RWPE2 (cell line): ENCODE results near the gene HYPK.

Source experiments
- ATAC-seq: fragments of 200-7000 bp; cut with Tn5 transposase; 3 replicates; pipeline ENCODE4 v1.9.1; 2021; ENCODE audit warnings: low read depth
- DNase-seq: peaks from one replicate; pipeline ENCODE4 v3.0.0-alpha.2; 2020; ENCODE audit warnings: low spot score
- H3K27ac ChIP-seq: fragments of 450-650 bp; 2 replicates; pipeline ENCODE4 v1.5.1; 2017; ENCODE audit warnings: mild to moderate bottlenecking; ENCODE audit not compliant: poor library complexity, severe bottlenecking
- H3K27me3 ChIP-seq: fragments of 250-450 bp; sonication (Bioruptor Pico); 2 replicates; pipeline ENCODE4 v1.5.1; 2021; ENCODE audit warnings: mild to moderate bottlenecking, moderate library complexity; ENCODE audit not compliant: insufficient read depth, poor library complexity, severe bottlenecking
- H3K36me3 ChIP-seq: fragments of 250-450 bp; sonication (Bioruptor Pico); 2 replicates; pipeline ENCODE4 v1.5.1; 2020; ENCODE audit warnings: low read depth, mild to moderate bottlenecking, moderate library complexity
- H3K4me1 ChIP-seq: fragments of 250-450 bp; sonication (Bioruptor Pico); 2 replicates; pipeline ENCODE4 v1.5.1; 2021; ENCODE audit warnings: mild to moderate bottlenecking, moderate library complexity; ENCODE audit not compliant: insufficient read depth, poor library complexity, severe bottlenecking
- H3K4me3 ChIP-seq: fragments of 250-450 bp; sonication (Bioruptor Pico); 2 replicates; pipeline ENCODE4 v1.5.1; 2021; ENCODE audit warnings: mild to moderate bottlenecking, moderate library complexity; ENCODE audit not compliant: severe bottlenecking
- H3K9me3 ChIP-seq: fragments of 250-450 bp; sonication (Bioruptor Pico); 2 replicates; pipeline ENCODE4 v1.5.1; 2021; ENCODE audit warnings: mild to moderate bottlenecking, moderate library complexity; ENCODE audit not compliant: severe bottlenecking
- TF ChIP-seq, protein P1 (sequence below): fragments of 450-650 bp; IDR thresholded peaks from one replicate; pipeline ENCODE4 v1.5.1; 2017; ENCODE audit warnings: mild to moderate bottlenecking, moderate library complexity; ENCODE audit not compliant: poor library complexity, severe bottlenecking

Gene HYPK, protein sequence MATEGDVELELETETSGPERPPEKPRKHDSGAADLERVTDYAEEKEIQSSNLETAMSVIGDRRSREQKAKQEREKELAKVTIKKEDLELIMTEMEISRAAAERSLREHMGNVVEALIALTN

DNA sequence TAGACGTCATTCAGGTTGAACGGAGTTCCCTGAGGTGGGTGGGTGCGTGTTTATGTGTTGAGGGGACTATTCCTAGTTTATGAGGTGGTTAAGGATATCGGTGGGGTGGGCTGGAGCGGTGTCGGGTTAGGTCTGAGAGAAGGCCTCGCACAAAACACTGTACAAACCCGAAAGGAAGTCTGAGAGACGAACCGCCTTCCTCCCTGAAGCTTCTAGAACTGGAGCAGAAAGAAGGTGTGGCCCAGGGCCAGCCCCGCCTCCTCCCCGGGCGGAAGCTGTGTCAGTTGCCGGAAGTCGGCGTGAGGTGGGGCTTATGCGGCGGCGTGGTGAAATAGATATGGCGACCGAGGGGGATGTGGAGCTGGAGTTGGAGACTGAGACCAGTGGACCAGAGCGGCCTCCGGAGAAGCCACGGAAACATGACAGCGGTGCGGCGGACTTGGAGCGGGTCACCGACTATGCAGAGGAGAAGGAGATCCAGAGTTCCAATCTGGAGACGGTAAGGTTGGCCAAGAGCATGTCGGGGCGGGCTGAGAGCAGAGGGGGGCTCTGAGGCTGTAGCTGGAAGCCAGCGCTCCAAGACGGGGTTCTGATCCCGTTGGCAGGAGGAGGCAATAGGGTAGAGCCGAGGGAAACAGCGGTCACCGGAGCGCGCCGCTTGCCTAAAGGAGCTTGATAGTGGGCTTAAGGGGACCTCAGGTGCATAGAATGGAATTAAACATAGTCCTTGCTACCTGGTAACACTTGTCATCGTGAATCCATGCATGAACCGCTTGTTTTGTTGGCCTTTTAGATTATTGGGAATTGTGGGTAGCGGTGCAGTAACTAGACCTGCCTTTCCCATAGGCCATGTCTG lies at the start of gene HYPK:
HYPK (plus strand) TSS at position 314 of the 856 bp plus-strand sequence; CDS start at position 338, 24 bp downstream.
- DNase-seq (peak; percentile 96), ATAC-seq (peak; percentile 85)
- H3K27me3 ChIP-seq, result no peaks in the 10 kb centered on the region
- H3K9me3 ChIP-seq, result no peaks in the 10 kb centered on the region
- peak within 1 kb of the TSS; percentile 63 for H3K27ac ChIP-seq
- peaks cover 12% of the 10 kb centered on the region for H3K4me1 ChIP-seq
- TF ChIP-seq, protein P1, sequence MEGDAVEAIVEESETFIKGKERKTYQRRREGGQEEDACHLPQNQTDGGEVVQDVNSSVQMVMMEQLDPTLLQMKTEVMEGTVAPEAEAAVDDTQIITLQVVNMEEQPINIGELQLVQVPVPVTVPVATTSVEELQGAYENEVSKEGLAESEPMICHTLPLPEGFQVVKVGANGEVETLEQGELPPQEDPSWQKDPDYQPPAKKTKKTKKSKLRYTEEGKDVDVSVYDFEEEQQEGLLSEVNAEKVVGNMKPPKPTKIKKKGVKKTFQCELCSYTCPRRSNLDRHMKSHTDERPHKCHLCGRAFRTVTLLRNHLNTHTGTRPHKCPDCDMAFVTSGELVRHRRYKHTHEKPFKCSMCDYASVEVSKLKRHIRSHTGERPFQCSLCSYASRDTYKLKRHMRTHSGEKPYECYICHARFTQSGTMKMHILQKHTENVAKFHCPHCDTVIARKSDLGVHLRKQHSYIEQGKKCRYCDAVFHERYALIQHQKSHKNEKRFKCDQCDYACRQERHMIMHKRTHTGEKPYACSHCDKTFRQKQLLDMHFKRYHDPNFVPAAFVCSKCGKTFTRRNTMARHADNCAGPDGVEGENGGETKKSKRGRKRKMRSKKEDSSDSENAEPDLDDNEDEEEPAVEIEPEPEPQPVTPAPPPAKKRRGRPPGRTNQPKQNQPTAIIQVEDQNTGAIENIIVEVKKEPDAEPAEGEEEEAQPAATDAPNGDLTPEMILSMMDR, result no peak
- H3K36me3 ChIP-seq, result peaks cover 78% of the 10 kb centered on the region
- H3K4me3 ChIP-seq, result peak within 1 kb of the TSS; percentile 91

DNA sequence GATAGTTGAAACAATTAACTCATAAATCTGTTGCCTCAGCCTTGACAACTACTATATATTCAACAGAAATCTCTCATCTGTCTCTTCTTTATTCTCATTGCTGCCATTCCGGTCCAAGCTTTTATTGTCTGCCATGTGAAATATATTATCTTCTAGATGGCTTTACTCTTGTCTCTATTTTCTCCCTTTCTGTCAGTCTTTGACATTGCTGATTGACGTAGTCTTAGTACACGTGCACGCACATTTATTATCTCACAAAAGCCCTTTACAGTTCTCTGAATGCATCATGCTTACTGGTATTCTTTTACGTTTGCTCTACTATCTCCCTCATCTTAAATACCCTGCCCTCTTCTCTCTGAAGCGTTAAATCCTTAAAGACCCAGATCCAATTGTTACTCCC lies 48.5 kb upstream of the HYPK start:
- H3K27me3 ChIP-seq, result no peaks in the 10 kb centered on the region
- peaks cover 100% of the 10 kb centered on the region for H3K36me3 ChIP-seq
- TF ChIP-seq, protein P1, result no peak
- H3K9me3 ChIP-seq, result no peaks in the 10 kb centered on the region
- ATAC-seq (no peak), DNase-seq (no peak)
- peaks cover 29% of the 10 kb centered on the region for H3K4me1 ChIP-seq
- no peak overlapping the region for H3K4me3 ChIP-seq
- H3K27ac ChIP-seq, result no peak overlapping the region

DNA sequence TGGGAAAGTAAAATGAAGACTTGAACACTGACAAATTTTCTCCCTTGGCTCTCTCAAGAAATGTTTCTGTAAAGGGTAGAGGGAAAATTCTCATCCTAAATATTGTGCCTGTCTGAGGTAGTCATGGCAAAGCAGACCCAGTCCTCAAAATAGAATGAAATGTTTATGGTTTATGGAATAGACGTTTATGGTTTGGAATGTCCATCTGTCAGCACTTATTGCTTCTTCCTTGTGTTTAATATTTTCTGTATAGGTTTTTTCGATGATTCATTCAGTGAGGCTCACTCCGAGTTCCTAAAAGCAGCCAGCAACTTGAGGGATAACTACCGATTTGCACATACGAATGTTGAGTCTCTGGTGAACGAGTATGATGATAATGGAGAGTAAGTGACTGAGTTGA lies 37.6 kb upstream of the HYPK start:
- H3K36me3 ChIP-seq, result peaks cover 100% of the 10 kb centered on the region
- no peaks in the 10 kb centered on the region for H3K27me3 ChIP-seq
- DNase-seq (no peak), ATAC-seq (no peak)
- no peak overlapping the region for H3K4me3 ChIP-seq
- TF ChIP-seq, protein P1, result no peak
- no peaks in the 10 kb centered on the region for H3K9me3 ChIP-seq
- no peak overlapping the region for H3K27ac ChIP-seq
- no peaks in the 10 kb centered on the region for H3K4me1 ChIP-seq

DNA sequence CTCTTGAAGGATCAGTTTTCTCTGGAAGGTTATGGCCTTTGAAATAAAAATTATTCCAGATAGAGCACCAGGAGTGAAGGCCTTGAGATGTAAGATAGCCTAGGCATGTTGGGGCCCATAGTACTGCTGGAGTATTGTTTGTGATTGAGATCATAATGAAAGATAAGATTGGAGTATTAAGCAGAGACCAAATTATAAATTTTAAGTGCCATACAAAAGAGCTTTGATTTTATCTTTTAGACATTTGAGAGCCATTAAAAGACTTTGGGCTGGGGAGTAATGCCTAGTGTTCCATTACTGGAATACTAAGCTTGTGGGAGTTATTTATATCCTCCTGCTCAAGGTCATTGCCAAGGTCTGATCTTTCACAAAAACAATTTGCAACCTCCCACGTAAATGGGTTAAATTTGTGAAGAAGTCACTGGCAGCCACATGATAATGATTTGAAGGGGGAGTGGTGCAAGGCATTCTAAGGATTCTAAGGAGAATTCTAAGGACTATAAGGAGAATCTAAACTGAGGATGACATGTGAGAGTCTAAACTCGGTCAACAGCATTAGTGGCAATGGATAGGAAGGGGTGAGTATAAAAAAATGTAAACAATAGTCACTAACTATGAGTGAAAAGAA lies 36.5 kb upstream of the HYPK start:
- DNase-seq (no peak), ATAC-seq (no peak; the same call in 2 of the 3 replicates)
- H3K4me1 ChIP-seq, result no peaks in the 10 kb centered on the region
- no peaks in the 10 kb centered on the region for H3K27me3 ChIP-seq
- TF ChIP-seq, protein P1, result no peak
- H3K4me3 ChIP-seq, result no peak overlapping the region
- H3K9me3 ChIP-seq, result no peaks in the 10 kb centered on the region
- H3K27ac ChIP-seq, result no peak overlapping the region
- peaks cover 100% of the 10 kb centered on the region for H3K36me3 ChIP-seq
